AG10803 (cell line): ENCODE measurements around the gene LMX1B.

Experiments
- DNase-seq: peaks from one replicate; pipeline ENCODE4 v3.0.0; 2010; ENCODE audit warnings: low read depth
- H3K4me3 ChIP-seq: 2 replicates; pipeline ENCODE4 v1.5.1; 2011; ENCODE audit warnings: mild to moderate bottlenecking, low read length, control low read depth
- CTCF ChIP-seq: conservative IDR thresholded peaks from 2 replicates; pipeline ENCODE4 v1.5.1; 2011; ENCODE audit warnings: mild to moderate bottlenecking, low read length, control low read depth, inconsistent platforms

LMX1B gene

DNA sequence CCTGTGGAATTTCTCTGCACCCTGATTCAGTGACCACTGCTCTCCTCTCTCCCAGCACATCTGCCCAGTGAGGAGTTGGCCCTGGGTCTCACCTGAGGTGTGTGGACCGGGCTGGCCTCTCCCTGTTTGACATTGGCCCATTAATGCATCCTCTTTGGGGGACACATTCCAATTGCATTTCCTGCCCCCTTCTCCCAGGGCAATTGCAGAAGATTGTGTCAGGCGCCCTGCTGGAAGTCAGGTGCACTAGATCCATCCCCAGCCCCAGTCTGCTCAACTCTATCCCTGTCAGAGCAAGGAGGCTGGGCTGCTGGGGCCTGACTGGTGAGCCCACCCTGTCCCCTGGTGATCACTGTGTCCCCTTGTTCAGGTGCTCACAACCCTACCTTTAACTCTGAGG, 84.5 kb downstream of the LMX1B start:
- no peak for DNase-seq
- TF ChIP-seq CTCF: no peak
- H3K4me3 ChIP-seq: no peak overlapping the region

DNA sequence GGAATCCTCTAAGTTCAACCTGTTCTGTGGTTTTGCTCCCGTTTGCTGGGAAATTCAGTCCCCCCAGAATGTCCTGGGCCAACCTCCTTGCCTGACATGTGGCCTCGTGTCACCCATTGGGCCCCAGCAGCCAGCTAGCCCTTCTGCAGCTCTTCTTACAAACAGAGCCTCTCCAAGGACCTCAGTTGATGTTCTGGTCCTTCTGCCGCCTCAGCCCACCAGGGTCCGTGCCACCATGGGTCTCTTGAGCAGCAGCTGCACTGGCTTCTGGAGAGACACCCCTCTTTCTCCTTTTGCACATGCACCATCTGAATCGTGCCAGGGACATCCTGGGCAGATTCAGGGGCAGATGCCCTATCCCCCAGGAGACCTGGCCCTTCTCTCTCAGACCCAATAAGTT, 85.0 kb downstream of the LMX1B start:
- no peak for TF ChIP-seq CTCF
- no peak overlapping the region for H3K4me3 ChIP-seq
- DNase-seq: no peak

- TF ChIP-seq CTCF: no peak
Observed at GRCh38 chr9:126699401-126699881, 85.7 kb downstream of the LMX1B start.

GRCh38 chr9:126700296-126700695, 86.6 kb downstream of the LMX1B start:
- H3K4me3 ChIP-seq: no peak overlapping the region
- TF ChIP-seq CTCF: no peak
- DNase-seq: no peak

More at GRCh38 chr9:126699401-126699881, 85.7 kb downstream of the LMX1B start:
- no peak overlapping the region for H3K4me3 ChIP-seq
- no peak for DNase-seq

GRCh38 chr9:126700903-126701812, 87.4 kb downstream of the LMX1B start:
- H3K4me3 ChIP-seq: no peak overlapping the region
- DNase-seq: no peak
- TF ChIP-seq CTCF: no peak

DNA sequence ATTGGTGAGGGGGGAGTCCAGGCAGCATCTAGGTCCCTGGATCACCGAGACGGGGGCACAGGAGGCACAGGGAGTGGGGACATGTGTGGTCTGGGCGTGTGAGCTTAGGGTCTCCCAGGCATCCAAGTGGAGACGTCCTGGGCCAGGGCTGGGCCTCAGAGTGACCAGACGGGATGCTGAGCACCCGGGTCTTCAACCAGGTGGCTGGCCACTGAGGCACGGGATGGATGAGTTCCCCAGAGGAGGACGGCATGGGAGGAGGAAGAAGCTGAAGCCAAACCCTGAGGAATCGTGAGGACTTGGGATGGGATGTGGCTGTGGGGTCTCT, 88.0 kb downstream of the LMX1B start:
- TF ChIP-seq CTCF: no peak
- no peak overlapping the region for H3K4me3 ChIP-seq
- DNase-seq: no peak
